Activated CD4-positive, alpha-beta memory T cell treated with anti-CD3 and anti-CD28 coated beads for 36 hours (primary cell): ENCODE measurements around the gene DENND5B. TPM values are rescaled to one million over a fixed set of nuclear protein-coding genes. Genes with fewer than 3 reads are reported as not detected.

Experiments used
- CTCF ChIA-PET: fragments of 350-600 bp; sonication (Branson Sonifier 250); formaldehyde crosslinking; loops from one replicate; lab custom pipeline; 2021; ENCODE audit warnings: antibody characterized with exemption, inconsistent platforms; lab: Charles Lee
- POLR2A ChIA-PET: fragments of 350-600 bp; sonication (Branson Sonifier 250); formaldehyde crosslinking; loops from one replicate; lab custom pipeline; 2021; ENCODE audit warnings: antibody characterized with exemption; lab: Charles Lee
- DNase-seq: peaks from one replicate; pipeline ENCODE4 v3.0.0-alpha.2; 2020
- H3K27ac Mint-ChIP-seq: one replicate; pipeline ENCODE4 v1.8.0; 2021; ENCODE audit warnings: mixed read lengths
- H3K27me3 Mint-ChIP-seq: one replicate; pipeline ENCODE4 v1.8.0; 2021; ENCODE audit warnings: mixed read lengths
- H3K36me3 Mint-ChIP-seq: one replicate; pipeline ENCODE4 v1.8.0; 2021; ENCODE audit warnings: mixed read lengths
- H3K4me1 Mint-ChIP-seq: one replicate; pipeline ENCODE4 v1.8.0; 2021; ENCODE audit warnings: low read depth, mixed read lengths
- H3K4me3 Mint-ChIP-seq: one replicate; pipeline ENCODE4 v1.8.0; 2021; ENCODE audit warnings: mild to moderate bottlenecking, mixed read lengths
- H3K9me3 Mint-ChIP-seq: one replicate; pipeline ENCODE4 v1.8.0; 2021; ENCODE audit warnings: mixed read lengths
- intact Hi-C: fragments of 100-400 bp; cut with micrococcal nuclease; formaldehyde crosslinking; loops from one replicate; pipeline ENCODE4 v1.15.1; 2023
- total RNA-seq, 2 experiments: library from RNA; stranded (reverse); gene quantifications; one replicate each; pipeline ENCODE4 v1.2.3, GENCODE V29; 2021

The DENND5B gene
- total RNA-seq, 2 experiments from 2014 or later: 0.10 to 0.17 TPM

DNA sequence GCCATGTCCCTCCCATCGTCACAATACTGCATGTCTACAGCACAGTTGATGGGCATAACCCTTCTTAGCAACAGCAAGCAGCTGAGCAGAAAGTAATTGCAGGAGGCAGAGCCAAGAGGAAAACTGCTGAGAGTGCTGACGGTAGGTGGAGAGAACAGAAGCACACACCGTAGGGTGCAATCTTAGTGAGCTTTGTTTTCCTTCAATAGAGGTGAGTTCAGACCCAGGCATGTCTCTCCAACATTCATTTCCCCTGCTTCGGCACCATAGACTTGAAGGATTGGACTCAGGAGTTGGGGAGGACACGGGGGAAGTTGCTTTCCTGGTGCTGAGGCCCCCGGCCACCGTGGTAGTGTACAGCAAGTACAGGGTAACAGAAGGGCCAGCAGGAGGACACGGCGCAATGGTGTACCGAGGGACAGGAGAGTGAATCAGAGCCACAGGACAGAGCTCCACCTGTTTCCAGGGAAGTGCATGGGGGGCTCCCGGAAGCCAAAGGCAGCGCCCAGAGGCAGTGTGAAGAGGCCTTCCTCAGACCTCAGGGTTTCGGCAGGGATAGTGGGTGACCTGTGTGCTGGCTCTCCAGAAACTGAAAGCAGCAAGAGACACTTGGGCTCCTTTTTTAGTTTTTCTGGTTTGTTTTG lies 228.7 kb downstream of the DENND5B start:
- POLR2A ChIA-PET: no interaction called here

DNA sequence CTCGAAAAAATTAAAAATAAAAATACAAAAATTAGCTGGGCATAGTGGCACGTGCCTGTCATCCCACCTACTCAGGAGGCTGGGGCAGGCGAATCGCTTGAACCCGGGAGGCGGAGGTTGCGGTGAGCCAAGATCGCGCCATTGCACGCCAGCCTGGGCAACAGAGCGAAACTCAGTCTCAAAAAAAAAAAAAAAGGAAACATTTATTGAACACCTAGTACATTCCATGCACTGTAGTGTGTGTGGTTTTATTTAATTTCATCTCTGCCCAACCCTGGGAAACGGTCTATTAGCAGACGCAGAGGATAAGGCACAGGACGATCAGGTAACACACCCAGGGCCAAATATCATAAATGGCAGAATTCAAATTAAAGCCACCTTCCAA lies 229.2 kb downstream of the DENND5B start:
- Mint-ChIP-seq H3K27me3 (peaks cover 2% of the 10 kb centered on the region), H3K4me3 (no peak overlapping the region), H3K27ac (no peak overlapping the region), H3K36me3 (no peaks in the 10 kb centered on the region), H3K9me3 (no peaks in the 10 kb centered on the region), H3K4me1 (peaks cover 18% of the 10 kb centered on the region)
- intact Hi-C loops: loop anchor here (5.0 kb wide), 1 partner anchor 109 kb away; no protein-coding TSS in a partner anchor
- POLR2A ChIA-PET: no interaction called here
- CTCF ChIA-PET: interaction anchor here (1.1 kb wide), 1 partner anchor 15 kb away, joined by 3 read pairs; no protein-coding TSS in a partner anchor
- no peak for DNase-seq

More for the DNA sequence above, 228.7 kb downstream of the DENND5B start:
- CTCF ChIA-PET: interaction anchor here (0.8 to 2.5 kb wide), 4 partner anchors 16 to 111 kb away, joined by 3 to 10 read pairs (median 3); no protein-coding TSS in a partner anchor
- intact Hi-C loops: loop anchor here (5.0 kb wide), 1 partner anchor 110 kb away; no protein-coding TSS in a partner anchor
- no peaks in the 10 kb centered on the region for H3K36me3 Mint-ChIP-seq
- peaks cover 2% of the 10 kb centered on the region for H3K27me3 Mint-ChIP-seq
- peaks cover 18% of the 10 kb centered on the region for H3K4me1 Mint-ChIP-seq
- DNase-seq: peak; percentile 9
- peak overlapping the region; percentile 39 for H3K27ac Mint-ChIP-seq
- H3K4me3 Mint-ChIP-seq: peak overlapping the region; percentile 17
- H3K9me3 Mint-ChIP-seq: no peaks in the 10 kb centered on the region

DNA sequence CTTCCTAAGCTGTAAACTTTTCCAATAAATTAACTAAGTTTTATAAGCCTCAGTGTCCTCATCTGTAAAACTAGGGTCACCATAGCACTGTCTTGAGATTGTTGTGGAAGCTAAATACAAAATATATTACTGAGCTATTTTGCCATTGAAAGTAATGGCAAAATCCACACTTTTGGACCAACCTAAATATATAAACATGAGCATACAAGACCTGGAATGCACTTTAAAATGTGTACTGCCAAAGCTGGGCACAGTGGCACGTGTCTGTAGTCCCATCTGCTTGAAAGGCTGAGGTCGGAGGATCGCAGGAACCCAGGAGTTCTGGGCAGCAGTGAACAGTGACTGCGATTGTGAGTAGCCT lies 235.2 kb downstream of the DENND5B start:
- Mint-ChIP-seq H3K36me3 (no peaks in the 10 kb centered on the region), H3K9me3 (no peaks in the 10 kb centered on the region), H3K4me1 (no peaks in the 10 kb centered on the region), H3K27me3 (no peaks in the 10 kb centered on the region), H3K27ac (no peak overlapping the region), H3K4me3 (no peak overlapping the region)
- intact Hi-C loops: no loop called here
- ChIA-PET POLR2A (no interaction called here), CTCF (no interaction called here)
- DNase-seq: no peak

- Mint-ChIP-seq H3K4me1 (no peaks in the 10 kb centered on the region), H3K36me3 (no peaks in the 10 kb centered on the region), H3K9me3 (no peaks in the 10 kb centered on the region), H3K27ac (no peak overlapping the region), H3K27me3 (no peaks in the 10 kb centered on the region), H3K4me3 (no peak overlapping the region)
- intact Hi-C loops: no loop called here
- no peak for DNase-seq
- CTCF ChIA-PET: no interaction called here
- POLR2A ChIA-PET: no interaction called here
Measured at GRCh38 chr12:31353750-31354708, 236.9 kb downstream of the DENND5B start.

DNA sequence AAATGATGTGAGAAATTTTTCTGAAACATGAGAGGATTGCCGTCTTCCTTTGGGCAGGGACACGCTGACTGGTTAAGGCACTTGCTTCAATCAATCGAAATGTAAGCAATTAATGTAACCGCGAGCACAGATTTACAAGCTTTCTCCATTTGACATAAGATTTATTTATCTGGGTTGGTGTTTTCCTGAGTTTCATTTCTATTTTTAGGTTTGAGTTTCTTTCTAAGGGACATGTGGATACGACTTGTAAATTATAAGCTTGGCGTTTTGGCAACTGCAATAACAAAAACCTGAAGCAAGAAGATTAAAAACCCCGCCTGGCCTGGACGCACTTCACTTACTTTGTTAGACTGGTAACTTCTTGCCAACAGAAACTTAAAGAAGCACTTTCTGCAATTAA lies 244.7 kb downstream of the DENND5B start:
- POLR2A ChIA-PET: no interaction called here

DNA sequence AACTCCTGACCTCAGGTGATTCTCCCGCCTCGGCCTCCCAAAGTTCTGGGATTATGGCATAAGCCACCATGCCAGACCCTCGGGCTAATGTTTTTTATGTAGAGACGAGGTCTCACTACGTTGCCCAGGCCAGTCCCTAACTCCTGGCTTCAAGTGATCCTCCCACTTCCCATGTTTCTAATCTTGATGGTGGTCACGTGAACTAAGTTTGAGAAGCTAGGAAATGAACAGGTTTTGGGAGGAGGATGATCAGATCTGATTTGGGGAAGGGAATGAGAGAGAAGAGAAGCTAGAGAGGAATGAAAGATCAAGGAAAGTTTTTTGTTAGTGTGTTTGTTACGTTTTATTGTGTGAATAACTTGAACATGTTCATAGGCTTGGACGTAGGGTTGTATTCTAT lies 247.8 kb downstream of the DENND5B start:
- CTCF ChIA-PET: no interaction called here
- no peaks in the 10 kb centered on the region for H3K36me3 Mint-ChIP-seq
- H3K27ac Mint-ChIP-seq: no peak overlapping the region
- no peaks in the 10 kb centered on the region for H3K9me3 Mint-ChIP-seq
- H3K4me3 Mint-ChIP-seq: no peak overlapping the region
- no peaks in the 10 kb centered on the region for H3K27me3 Mint-ChIP-seq
- POLR2A ChIA-PET: no interaction called here
- no peak for DNase-seq
- intact Hi-C loops: no loop called here
- no peaks in the 10 kb centered on the region for H3K4me1 Mint-ChIP-seq

More for the DNA sequence above, 244.7 kb downstream of the DENND5B start:
- CTCF ChIA-PET: interaction anchor here (1.6 kb wide), 1 partner anchor 16 kb away, joined by 3 read pairs; no protein-coding TSS in a partner anchor
- no peaks in the 10 kb centered on the region for H3K27me3 Mint-ChIP-seq
- H3K27ac Mint-ChIP-seq: no peak overlapping the region
- intact Hi-C loops: no loop called here
- H3K4me3 Mint-ChIP-seq: no peak overlapping the region
- no peaks in the 10 kb centered on the region for H3K9me3 Mint-ChIP-seq
- H3K36me3 Mint-ChIP-seq: no peaks in the 10 kb centered on the region
- no peak for DNase-seq
- no peaks in the 10 kb centered on the region for H3K4me1 Mint-ChIP-seq

DNA sequence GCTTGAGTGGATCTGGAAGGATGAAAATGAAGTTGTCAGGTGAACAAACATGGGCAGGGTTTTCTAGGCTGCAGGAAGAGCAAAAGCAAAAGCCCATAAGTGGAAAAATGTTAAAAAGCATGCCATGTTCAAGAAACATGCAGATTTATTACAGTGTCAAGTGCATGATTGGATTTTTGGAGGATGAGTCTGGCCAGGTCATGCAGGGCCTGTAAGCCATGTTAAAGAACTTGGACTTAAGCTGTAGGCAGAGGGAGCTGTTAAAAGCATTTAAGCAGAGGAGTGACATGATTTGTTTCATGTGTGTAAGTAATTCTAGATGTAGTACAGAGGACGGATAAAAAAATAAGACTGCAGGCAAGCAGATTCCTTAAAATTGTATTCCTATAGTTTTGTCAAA lies 248.7 kb downstream of the DENND5B start:
- no peaks in the 10 kb centered on the region for H3K36me3 Mint-ChIP-seq
- intact Hi-C loops: no loop called here
- H3K27ac Mint-ChIP-seq: no peak overlapping the region
- H3K4me3 Mint-ChIP-seq: no peak overlapping the region
- H3K9me3 Mint-ChIP-seq: no peaks in the 10 kb centered on the region
- POLR2A ChIA-PET: no interaction called here
- DNase-seq: no peak
- H3K27me3 Mint-ChIP-seq: no peaks in the 10 kb centered on the region
- CTCF ChIA-PET: interaction anchor here (0.6 kb wide), 1 partner anchor 26 kb away, joined by 3 read pairs; no protein-coding TSS in a partner anchor
- no peaks in the 10 kb centered on the region for H3K4me1 Mint-ChIP-seq

DNA sequence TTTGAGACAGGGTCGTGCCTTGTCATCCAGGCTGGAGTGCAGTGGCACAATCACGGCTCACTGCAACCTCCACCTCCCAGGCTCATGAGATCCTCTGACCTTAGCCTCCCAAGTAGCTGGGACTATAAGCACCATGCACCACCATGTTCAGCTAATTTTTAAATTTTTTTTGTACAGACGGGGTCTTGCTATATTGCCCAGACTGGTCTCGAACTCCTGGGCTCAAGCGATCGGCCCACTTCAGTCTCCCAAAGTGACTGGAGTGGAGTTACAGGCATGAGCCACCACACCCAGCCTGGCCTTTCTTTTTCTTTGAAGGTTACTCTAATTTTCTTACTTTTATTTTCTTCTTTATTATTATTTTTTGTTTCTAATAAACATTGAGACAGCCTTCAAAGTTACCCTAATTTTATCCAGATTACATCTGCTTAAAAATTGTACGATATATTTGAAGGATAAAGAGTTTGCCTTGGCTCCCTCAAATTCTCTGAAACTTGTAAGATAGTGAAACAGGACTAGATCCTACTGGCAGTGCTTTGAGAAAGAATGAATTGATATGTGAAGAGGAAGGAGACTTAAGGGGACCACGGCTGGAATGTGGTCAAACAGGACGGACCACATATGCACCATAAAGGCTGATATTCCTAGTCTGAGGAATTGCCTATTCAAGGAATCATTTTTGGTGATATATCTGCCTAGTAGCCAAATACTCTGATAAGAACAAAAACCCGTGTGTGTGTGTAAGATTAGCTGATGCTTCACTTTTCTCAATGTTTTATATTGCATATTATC lies 250.9 kb downstream of the DENND5B start:
- H3K27me3 Mint-ChIP-seq: no peaks in the 10 kb centered on the region
- no peaks in the 10 kb centered on the region for H3K4me1 Mint-ChIP-seq
- ChIA-PET CTCF (no interaction called here), POLR2A (no interaction called here)
- no peaks in the 10 kb centered on the region for H3K36me3 Mint-ChIP-seq
- DNase-seq: no peak
- no peak overlapping the region for H3K27ac Mint-ChIP-seq
- no peaks in the 10 kb centered on the region for H3K9me3 Mint-ChIP-seq
- intact Hi-C loops: no loop called here
- no peak overlapping the region for H3K4me3 Mint-ChIP-seq

- no peaks in the 10 kb centered on the region for H3K4me1 Mint-ChIP-seq
- POLR2A ChIA-PET: interaction anchor here (1.2 kb wide), 1 partner anchor 66 kb away, joined by 4 read pairs; no protein-coding TSS in a partner anchor
- no peak overlapping the region for H3K27ac Mint-ChIP-seq
- H3K36me3 Mint-ChIP-seq: no peaks in the 10 kb centered on the region
- intact Hi-C loops: no loop called here
- H3K9me3 Mint-ChIP-seq: no peaks in the 10 kb centered on the region
- CTCF ChIA-PET: no interaction called here
- DNase-seq: no peak
- no peaks in the 10 kb centered on the region for H3K27me3 Mint-ChIP-seq
- no peak overlapping the region for H3K4me3 Mint-ChIP-seq
Measured at GRCh38 chr12:31337952-31338351, 253.0 kb downstream of the DENND5B start.
